HG03354 (cell line): ENCODE results near the gene PLCB4.
A peak's percentile ranks its signal among the peaks of the same experiment; 100 is the strongest.
"Not testable (repeated sequence)": the region's sequence is repeated elsewhere in the genome, so short reads cannot be mapped to it uniquely, and the experiment has no call there.

Source experiments
- ATAC-seq: cut with Tn5 transposase; IDR thresholded peaks from one replicate; pipeline ENCODE4 v1.9.1; 2021; ENCODE audit warnings: mild to moderate bottlenecking; ENCODE audit not compliant: unreplicated experiment, poor library complexity, severe bottlenecking

PLCB4 gene

DNA sequence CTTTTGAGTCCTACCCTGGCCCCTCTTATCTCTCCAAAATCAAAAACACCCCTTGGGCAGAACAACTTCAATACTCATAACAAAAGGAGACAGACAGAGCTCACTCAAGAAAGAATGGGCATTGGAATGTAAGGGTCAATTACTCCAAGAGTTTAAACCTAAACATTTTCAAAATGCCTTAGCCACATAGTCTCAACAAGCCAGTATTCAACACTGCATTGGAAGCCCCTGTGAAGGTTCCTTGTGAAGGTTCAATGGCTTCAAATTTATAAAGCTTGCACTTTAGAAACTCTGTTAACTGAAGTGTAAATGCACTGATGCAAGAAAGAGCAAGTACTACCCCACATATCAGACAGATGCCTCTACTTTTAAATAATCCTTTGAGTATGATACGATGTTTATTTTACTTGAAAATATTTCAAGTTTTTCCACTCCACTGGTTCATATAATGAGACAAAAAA is 306.4 kb downstream of the PLCB4 start:
- ATAC-seq = no peak

DNA sequence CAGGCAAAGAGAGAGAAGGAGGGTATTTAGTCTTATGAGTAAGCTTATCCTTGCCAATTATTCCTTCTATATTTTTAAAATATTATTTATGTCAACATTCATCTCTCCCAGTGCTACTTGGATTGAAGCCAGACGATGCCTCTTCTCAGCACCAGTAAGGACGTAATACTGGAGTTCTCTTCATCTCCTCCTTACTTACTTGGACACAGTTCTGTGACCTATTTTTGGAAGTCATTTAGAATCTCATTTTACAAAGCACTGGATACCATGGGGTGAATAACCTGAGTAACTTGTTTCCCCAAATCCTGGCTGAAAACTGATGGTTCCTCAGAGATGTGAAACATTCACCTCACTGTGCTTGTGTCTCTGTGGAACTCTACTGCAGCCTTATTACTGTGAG is 308.1 kb downstream of the PLCB4 start:
- no peak for ATAC-seq

DNA sequence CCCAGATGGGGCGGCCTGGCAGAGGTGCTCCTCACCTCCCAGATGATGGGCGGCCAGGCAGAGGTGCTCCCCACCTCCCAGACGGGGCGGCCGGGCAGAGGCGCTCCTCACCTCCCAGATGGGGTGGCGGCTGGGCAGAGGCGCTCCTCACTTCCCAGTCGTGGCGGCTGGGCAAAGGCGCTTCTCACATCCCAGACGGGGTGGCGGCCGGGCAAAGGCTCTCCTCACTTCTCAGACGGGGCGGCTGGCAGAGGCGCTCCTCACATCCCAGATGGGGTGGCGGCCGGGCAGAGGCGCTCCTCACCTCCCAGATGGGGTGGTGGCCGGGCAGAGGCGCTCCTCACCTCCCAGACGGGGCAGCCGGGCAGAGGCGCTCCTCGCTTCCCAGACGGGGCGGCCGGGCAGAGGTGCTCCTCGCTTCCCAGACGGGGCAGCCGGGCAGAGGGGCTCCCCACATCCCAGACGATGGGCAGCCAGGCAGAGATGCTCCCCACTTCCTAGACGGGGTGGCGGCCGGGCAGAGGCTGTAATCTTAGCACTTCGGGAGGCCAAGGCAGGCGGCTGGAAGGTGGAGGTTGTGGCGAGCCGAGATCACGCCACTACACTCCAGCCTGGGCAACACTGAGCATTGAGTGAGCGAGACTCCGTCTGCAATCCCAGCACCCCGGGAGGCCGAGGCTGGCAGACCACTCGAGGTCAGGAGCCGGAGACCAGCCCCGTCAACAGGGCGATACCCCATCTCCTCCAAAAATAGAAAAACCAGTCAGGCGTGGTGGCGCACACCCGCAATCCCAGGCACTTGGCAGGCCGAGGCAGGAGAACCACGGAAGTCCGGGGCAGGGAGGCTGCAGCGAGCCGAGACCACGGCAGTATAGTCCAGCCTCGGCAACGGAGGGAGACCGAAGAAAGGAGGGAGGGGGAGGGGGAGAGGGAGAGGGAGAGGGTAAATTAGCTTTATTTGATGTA is 316.7 kb downstream of the PLCB4 start:
- not testable (repeated sequence) for ATAC-seq

DNA sequence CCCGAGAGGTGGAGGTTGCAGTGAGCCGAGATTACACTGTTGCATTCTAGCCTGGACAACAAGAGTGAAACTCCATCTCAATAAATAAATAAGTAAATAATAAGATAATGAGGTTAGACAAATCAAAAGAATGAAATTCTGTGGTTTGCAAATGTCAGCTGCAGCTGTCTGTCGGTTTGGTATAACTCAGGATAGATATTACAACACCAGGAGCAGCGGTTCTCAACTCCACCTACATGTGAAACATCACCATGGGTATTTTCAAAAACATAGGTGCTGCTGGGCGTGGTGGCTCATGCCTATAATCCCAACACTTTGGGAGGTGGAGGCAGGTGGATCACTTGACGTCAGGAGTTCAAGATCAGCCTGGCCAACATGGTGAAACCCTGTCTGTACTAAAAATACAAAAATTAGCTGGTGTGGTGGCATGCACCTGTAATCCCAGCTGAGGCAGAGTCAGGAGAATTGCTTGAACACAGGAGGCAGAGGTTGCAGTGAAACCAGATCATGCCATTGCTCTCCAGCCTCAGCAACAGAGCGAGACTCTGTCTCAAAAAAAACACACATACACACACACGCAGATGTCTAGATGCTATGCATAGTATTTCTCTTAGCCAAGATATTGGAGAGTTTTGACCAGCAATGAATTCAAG is 319.4 kb downstream of the PLCB4 start:
- no peak for ATAC-seq

DNA sequence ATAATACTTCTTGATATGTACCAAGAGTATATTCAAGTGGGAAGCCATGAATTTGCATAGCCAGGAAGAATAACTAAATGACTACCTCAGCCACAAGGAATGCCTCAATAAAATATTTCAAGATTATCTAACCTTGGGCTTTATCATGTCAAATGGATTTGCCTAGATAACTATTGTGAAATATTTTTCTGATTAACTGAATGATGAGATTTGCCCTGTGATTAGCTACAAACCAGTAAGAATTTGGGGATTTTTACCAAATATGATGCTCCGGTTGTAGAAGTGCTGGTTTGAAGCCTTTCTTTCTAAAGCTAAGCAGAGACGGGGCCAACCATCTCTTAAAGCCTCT is 319.9 kb downstream of the PLCB4 start:
- ATAC-seq = no peak

DNA sequence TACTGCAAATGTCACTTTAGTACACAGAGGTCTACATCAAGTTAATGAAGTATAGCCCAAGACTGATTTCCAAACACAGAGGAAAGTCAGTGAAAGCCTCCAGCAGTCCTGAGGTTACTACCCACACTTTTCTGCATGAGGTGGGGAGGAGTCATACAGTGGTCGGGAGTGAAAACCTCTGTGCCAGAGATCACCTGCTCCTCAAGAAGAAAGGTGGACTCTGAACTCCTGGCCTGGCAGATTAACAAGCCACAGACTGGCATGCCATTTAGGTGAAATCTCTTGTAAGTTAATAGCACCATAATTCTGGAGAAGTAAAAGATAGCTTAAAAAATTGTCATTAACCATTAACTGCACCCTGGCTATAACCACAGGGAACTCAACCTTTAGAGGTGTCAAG is 320.5 kb downstream of the PLCB4 start:
- no peak for ATAC-seq

DNA sequence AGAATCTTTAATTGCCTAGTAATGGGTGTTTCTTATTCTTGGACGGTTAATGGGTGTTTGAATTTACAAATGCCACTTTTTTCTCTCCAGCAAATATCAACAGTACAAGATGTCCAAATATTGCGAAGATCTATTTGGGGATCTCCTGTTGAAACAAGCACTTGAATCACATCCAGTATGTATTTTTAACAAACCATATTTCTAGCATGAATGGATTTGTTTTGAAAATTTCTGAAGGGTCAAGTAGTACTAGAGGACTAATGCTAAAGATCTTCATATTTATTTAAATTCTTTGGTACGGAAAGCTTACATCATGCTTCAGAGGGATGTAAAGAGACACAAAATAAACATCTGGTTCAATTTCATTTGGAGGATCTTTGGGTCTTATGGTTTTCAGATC is 321.6 kb downstream of the PLCB4 start:
- ATAC-seq = no peak

DNA sequence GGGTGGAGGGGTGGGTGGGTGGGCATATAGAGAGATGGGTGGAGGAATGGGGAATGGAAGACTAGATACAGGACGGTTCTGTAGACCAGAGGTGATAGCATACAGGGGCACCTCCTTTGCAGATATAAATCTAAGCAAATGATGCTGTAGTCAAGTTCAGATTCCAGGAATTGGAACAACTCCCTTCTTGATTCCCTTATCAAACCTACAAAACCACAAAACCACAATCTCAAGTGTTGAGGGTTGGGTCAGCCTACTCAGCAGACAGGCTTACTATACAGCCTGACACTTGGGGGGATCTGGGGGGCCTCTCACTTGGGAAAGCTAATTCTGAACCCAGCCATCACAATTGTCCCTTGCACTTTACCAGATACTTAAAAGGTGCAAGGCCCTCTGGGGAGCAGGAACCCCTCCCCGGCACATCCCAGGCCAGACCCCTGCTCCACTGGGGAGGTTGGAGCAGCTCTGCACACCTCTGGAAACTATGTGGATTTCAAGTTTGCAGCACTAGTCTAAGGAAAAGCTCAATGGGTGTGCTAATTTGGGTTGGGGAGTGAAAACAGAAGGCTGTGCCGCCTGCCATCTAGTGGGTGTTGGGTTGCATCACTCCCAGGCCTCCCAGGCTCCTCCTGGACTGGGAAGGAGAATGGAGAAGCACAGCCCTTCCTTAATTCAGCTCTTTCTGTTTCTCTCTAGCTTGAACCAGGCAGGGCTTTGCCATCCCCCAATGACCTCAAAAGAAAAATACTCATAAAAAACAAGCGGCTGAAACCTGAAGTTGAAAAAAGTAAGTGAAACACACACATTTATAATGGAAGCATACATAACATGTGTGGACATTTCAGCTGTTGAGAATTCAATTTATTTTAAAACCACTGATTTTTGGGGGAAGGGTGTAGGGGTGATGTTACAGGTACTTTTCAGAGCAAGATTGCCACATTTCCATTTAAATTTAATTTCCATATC is 324.3 kb downstream of the PLCB4 start:
- ATAC-seq = no peak

DNA sequence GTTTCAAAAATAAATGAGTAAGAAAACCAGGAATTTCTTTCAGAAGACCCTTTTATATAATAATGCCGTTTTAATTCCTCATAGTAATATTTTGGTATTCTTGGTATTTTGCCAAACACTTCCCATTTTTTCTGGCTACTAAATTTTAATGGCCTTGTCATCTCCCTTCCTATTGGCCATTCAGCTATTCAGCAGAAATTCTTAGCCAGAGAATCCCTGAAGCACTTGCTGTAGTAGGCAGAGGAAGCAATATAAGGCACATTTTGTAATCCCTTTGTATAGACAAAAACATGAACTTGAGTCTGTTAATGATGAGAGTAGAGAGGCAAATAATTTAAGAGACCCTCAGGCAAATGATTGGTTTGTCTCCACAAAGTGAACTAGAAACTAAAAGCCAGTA is 327.1 kb downstream of the PLCB4 start:
- no peak for ATAC-seq

DNA sequence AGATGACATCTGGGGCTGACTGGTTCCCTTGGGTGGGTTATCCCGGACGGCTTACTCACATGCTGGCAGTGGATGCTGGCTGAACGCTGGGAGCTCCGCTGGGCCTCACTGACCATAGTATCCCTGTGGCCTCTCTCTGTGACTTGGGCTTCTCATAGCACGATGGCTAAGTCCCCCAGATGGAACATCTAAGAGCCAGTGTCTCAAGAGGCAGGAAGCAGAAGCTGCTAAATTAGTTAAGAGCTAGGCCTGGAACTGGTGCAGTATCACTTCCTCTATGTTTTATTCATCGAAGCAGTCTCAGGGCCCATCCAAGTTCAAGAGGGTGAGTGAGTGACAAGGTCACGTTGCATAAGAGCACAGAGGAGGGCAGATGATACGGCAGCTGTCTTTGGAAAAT is 329.0 kb downstream of the PLCB4 start:
- peak; percentile 98 for ATAC-seq

DNA sequence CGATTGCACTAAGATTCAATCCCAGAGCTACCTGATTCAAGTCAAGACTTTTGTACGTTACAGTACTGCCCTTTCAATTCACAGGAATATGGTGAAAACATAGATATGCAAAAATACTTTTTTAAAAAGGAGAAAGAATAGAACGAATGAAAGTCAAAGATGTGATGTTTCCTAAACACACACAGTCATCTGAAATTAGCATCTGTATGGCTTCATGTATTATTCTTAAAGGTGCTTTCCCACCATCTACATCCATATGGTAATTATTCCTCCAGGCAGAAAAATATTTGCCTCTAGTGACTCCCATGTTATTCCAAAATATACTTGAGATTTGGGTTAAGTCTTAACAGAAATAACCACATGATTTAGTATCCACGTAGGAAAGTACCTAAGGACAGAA is 330.0 kb downstream of the PLCB4 start:
- ATAC-seq = no peak

DNA sequence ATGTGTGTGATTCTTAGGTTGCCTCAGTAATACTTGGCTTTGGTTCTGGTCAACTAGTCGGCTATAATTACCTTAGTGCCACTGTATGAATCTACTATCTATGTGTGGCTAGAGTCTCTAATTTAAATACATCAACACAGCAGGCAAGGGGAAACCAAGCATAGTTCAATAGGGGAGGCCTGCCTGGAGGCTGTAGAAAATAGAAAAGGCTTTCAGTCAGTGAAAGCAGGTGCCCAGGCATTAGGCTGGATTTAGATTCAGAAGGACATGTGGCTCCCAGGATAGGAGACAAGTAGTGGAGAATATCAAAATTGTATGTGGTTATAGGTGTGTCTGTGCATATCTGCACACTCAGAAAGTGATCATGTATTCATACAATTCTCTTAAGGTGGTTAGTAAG is 330.4 kb downstream of the PLCB4 start:
- no peak for ATAC-seq

DNA sequence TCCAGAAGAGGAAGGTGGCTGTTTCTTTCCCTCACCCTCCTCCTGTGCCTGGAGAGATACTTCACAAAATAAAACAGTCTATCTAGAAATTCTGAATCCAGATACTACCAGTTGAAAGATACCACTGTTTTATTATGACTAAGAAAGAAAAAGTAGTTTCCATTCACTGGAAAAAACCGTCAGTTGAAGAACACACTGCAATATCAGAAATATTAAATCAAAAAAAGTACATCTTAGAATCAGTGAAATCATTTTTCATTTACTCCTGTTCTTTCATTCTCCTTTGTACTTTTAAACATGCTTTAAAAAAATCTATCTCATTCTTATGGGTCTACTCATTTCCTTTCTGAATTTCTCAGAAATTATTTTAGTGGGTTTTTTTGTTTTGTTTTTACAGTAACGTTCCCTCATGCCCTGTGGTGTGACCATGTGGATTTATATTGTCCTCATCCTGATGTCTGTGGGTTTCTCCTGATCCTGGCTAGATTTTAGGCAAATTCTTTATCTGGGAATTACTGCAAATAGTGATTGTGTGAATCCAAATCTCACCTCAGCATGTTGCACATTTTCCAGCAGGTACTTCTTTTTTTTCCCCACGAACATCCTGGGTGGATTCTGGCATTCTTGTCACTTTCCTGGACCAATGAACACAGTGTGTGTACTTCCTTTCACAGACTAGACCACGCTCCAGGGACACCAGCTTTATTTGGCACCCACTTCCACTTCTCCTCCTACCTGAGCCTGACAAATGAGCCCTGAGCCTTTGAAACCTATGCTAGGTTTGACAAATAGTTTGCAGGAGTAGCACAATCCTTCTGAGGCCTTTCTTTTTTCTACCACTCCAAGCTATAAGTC is 331.5 kb downstream of the PLCB4 start:
- no peak for ATAC-seq

DNA sequence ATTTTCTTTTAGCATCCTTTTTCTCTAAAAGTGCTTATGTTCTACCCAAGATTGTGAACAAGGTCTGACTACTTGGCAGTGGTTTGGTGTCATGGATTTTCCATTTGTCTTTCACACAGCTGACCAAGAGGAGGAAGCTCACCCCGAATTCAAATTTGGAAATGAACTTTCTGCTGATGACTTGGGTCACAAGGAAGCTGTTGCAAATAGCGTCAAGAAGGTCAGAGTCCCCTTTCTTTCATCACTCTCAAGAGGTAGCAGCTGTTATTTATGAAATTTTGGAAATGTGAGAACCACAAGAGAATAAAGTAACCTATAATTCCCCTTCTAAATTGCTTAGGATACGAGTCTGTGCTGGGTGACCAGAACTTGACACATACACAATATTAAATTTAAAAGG is 332.5 kb downstream of the PLCB4 start:
- ATAC-seq = no peak

DNA sequence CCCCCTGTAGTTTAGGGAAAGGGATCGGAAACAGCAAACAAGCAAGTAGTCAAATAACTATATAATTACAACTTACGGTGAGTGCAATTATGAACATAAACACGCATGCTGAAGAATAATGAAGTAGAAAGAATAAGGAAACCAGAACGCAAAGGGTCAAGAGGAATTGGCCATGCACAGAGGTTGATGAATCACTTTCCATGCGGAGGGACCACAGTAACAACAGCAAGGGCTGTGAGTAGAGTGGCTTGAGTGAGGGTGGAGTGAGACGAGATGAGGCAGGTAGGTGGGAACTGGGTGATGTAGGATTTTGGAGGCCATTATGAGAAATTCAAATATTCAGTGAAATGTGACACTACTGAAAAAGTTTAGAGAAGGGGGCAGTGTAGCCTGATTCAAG is 333.3 kb downstream of the PLCB4 start:
- no peak for ATAC-seq

DNA sequence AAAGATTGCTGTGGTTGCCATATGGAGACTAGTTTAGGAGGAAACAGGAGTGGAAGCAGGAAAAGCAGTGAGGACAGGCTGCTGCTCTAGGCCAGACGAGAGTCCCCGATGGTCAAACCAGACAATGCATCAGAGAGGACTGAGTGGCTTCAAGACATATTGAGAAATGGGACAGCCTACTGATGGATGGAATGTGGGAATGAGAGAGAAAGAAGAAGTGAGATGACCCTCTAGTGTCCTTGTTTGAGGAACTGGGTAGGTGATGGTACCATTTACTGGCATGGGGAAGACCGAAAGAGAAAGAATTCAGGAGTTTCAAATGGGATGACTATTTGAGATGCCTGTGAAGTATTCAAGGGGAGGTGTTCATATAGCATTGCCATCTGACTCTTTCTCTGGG is 333.7 kb downstream of the PLCB4 start:
- no peak for ATAC-seq

DNA sequence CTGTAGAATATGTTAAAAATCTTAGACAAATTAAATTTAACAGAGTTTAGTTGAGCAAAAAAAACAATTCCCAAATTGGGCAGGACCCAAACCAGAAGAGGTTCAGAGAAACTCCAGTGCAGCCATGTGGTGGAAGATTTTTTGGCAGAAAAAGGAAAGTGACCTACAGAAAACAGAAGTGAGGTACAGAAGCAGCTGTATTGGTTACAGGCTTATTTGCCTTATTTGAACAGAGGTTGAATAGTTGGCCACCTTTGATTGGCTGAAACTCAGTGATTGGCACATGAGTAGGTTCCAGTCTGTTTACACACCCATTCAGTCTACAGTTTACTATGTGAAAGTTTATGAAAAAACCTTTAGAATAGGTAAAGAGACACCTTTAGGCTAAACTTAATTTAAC is 334.6 kb downstream of the PLCB4 start:
- ATAC-seq = no peak

DNA sequence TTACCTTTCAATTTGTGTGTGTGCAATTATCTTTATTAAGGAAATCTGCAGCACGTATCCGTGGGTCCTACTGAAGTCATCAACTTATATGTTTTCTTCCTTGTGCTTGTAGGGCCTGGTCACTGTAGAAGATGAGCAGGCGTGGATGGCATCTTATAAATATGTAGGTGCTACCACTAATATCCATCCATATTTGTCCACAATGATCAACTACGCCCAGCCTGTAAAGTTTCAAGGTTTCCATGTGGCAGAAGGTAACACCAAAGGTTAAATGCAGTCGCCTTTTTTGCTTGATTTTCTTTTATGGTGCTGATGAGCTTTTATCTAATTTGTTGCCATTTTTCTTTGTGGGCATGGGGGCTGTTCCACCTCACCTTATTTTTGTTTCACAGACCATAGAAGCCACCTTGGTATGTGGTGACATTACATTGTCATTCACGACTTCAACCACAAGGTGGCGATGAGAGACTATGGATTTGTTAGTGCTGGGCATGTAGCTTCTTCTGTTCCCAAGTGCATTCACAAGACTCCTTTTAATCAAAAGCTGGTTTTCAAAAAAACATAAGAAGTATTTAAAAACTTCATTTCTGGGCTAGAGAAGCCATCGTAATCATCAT is 339.0 kb downstream of the PLCB4 start:
- ATAC-seq = peak; percentile 70
